ENCODE data around the gene SOX6. TPM values are rescaled to one million over a fixed set of nuclear protein-coding genes. Genes with fewer than 3 reads are reported as not detected.

Gene SOX6
- total RNA-seq, 1 experiment from 2014 or later: 5.1 TPM

- Histone ChIP-seq H3K79me2 (ENCODE audit: low read depth) (no peaks in the 10 kb centered on the region), H3K4me2 (no peak overlapping the region), H3K27ac (no peak overlapping the region), H3K9me2 (ENCODE audit: insufficient read depth) (0 out of 2 replicates have a peak, but pooled peaks cover 2% of the 10 kb centered on the region), H3K36me3 (ENCODE audit: low read depth) (no peaks in the 10 kb centered on the region), H2AFZ (no peak overlapping the region), H3K4me3 (no peak overlapping the region), H3K27me3 (ENCODE audit: insufficient read depth, low read depth) (no peaks in the 10 kb centered on the region), H3K9me3 (ENCODE audit: insufficient read depth, low read depth) (no peaks in the 10 kb centered on the region), H3K4me1 (replicated peaks; ENCODE audit: insufficient read depth) (no peaks in the 10 kb centered on the region), H4K20me1 (ENCODE audit: insufficient read depth) (no peaks in the 10 kb centered on the region), H3F3A (ENCODE audit: insufficient read depth, low read depth) (no peaks in the 10 kb centered on the region)
- TF ChIP-seq EZH2 (IDR thresholded peaks at IDR 0.05; ENCODE audit: low read depth) (no peak), CTCF (conservative IDR thresholded peaks at IDR 0.05) (no peak)
- no peak for DNase-seq
- intact Hi-C loops (cut with micrococcal nuclease; ENCODE audit: unreplicated experiment): no loop called here
- ChIA-PET CTCF (no interaction called here), POLR2A (ENCODE audit: unreplicated experiment) (no interaction called here)
- no TSS peak for BruUV-seq (replicated peaks)
Observed at GRCh38 chr11:16338393-16338792, 18.0 kb downstream of the SOX6 start.

- Histone ChIP-seq H3K4me3 (no peak overlapping the region), H3K9me2 (ENCODE audit: insufficient read depth) (0 out of 2 replicates have a peak, but pooled peaks cover 2% of the 10 kb centered on the region), H4K20me1 (ENCODE audit: insufficient read depth) (no peaks in the 10 kb centered on the region), H3K79me2 (ENCODE audit: low read depth) (no peaks in the 10 kb centered on the region), H3K4me2 (no peak overlapping the region), H3F3A (ENCODE audit: insufficient read depth, low read depth) (no peaks in the 10 kb centered on the region), H3K9me3 (ENCODE audit: insufficient read depth, low read depth) (no peaks in the 10 kb centered on the region), H2AFZ (no peak overlapping the region), H3K4me1 (replicated peaks; ENCODE audit: insufficient read depth) (no peaks in the 10 kb centered on the region), H3K27me3 (ENCODE audit: insufficient read depth, low read depth) (no peaks in the 10 kb centered on the region), H3K27ac (no peak overlapping the region), H3K36me3 (ENCODE audit: low read depth) (no peaks in the 10 kb centered on the region)
- CTCF ChIA-PET: no interaction called here
- no peak for DNase-seq
- intact Hi-C loops (cut with micrococcal nuclease; ENCODE audit: unreplicated experiment): no loop called here
- TF ChIP-seq CTCF (conservative IDR thresholded peaks at IDR 0.05) (no peak), EZH2 (IDR thresholded peaks at IDR 0.05; ENCODE audit: low read depth) (no peak)
- POLR2A ChIA-PET (ENCODE audit: unreplicated experiment): no interaction called here
- BruUV-seq (replicated peaks): no TSS peak
Observed at GRCh38 chr11:16337421-16338213, 18.7 kb downstream of the SOX6 start.

GRCh38 chr11:16336721-16337120, 19.6 kb downstream of the SOX6 start:
- H3K9me2 ChIP-seq (ENCODE audit: insufficient read depth): 0 out of 2 replicates have a peak, but pooled peaks cover 2% of the 10 kb centered on the region
- BruUV-seq (replicated peaks): no TSS peak
- H3K4me3 ChIP-seq: no peak overlapping the region
- no peaks in the 10 kb centered on the region for H3K79me2 ChIP-seq (ENCODE audit: low read depth)
- TF ChIP-seq EZH2 (IDR thresholded peaks at IDR 0.05; ENCODE audit: low read depth) (no peak), CTCF (conservative IDR thresholded peaks at IDR 0.05) (no peak)
- DNase-seq: no peak
- POLR2A ChIA-PET (ENCODE audit: unreplicated experiment): no interaction called here
- no peaks in the 10 kb centered on the region for H3K36me3 ChIP-seq (ENCODE audit: low read depth)
- no peaks in the 10 kb centered on the region for H3F3A ChIP-seq (ENCODE audit: insufficient read depth, low read depth)
- CTCF ChIA-PET: no interaction called here
- H3K9me3 ChIP-seq (ENCODE audit: insufficient read depth, low read depth): no peaks in the 10 kb centered on the region
- H3K4me1 ChIP-seq (replicated peaks; ENCODE audit: insufficient read depth): no peaks in the 10 kb centered on the region
- no peak overlapping the region for H3K4me2 ChIP-seq
- H3K27ac ChIP-seq: no peak overlapping the region
- intact Hi-C loops (cut with micrococcal nuclease; ENCODE audit: unreplicated experiment): no loop called here
- no peak overlapping the region for H2AFZ ChIP-seq
- H4K20me1 ChIP-seq (ENCODE audit: insufficient read depth): no peaks in the 10 kb centered on the region
- no peaks in the 10 kb centered on the region for H3K27me3 ChIP-seq (ENCODE audit: insufficient read depth, low read depth)
